ENCODE data around the gene BANF2.
A peak's percentile ranks its signal among the peaks of the same experiment; 100 is the strongest.

Gene BANF2

DNA sequence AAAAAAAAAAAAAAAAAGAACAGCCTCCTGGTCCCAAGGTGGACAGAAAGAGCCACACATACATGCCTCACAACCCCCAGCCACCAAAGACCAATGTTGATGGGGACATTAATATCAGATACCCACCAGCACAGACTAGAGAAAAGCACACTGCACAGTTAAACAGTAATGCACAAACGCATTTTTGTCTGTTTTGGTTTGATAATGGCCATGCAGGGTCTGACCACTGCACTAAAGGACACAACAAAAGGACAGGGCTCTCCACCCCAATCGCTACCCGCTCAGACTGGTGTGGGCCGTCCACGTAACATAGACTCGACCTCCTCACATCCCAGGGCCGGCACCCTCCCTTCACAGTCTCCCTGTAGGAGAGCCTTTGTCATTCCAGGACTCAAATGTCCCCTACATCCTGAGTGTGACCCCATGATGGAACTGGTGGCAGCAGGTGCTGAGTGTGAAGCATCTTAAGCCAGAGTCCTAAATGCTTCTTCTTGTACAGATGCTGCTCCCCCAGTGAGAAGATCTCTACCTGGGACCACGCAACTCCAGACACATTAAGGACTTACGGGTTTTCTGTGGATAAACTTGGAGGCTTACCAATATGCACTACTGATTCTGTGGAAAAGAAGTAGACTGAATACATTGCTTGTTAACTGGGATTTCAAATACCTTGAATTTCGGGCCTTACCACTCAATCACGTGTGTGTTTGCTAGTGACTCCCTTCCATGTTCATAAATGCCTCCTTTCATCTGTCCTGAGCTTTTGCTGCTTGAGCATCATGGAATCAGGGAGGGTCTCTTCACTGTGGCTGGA is 45.7 kb upstream of the BANF2 start:
- no peaks in the 10 kb centered on the region for H3K4me1 ChIP-seq
- H3K36me3 ChIP-seq, result no peaks in the 10 kb centered on the region
- no peaks in the 10 kb centered on the region for H3K9me3 ChIP-seq
- DNase-seq, result no peak
- TF ChIP-seq, protein P1, sequence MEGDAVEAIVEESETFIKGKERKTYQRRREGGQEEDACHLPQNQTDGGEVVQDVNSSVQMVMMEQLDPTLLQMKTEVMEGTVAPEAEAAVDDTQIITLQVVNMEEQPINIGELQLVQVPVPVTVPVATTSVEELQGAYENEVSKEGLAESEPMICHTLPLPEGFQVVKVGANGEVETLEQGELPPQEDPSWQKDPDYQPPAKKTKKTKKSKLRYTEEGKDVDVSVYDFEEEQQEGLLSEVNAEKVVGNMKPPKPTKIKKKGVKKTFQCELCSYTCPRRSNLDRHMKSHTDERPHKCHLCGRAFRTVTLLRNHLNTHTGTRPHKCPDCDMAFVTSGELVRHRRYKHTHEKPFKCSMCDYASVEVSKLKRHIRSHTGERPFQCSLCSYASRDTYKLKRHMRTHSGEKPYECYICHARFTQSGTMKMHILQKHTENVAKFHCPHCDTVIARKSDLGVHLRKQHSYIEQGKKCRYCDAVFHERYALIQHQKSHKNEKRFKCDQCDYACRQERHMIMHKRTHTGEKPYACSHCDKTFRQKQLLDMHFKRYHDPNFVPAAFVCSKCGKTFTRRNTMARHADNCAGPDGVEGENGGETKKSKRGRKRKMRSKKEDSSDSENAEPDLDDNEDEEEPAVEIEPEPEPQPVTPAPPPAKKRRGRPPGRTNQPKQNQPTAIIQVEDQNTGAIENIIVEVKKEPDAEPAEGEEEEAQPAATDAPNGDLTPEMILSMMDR (IDR thresholded peaks at IDR 0.05; ENCODE audit: low read depth, low read length), result no peak
- no peaks in the 10 kb centered on the region for H3K27me3 ChIP-seq
- no peak overlapping the region for H3K4me3 ChIP-seq (ENCODE audit: low read depth, low read length)

DNA sequence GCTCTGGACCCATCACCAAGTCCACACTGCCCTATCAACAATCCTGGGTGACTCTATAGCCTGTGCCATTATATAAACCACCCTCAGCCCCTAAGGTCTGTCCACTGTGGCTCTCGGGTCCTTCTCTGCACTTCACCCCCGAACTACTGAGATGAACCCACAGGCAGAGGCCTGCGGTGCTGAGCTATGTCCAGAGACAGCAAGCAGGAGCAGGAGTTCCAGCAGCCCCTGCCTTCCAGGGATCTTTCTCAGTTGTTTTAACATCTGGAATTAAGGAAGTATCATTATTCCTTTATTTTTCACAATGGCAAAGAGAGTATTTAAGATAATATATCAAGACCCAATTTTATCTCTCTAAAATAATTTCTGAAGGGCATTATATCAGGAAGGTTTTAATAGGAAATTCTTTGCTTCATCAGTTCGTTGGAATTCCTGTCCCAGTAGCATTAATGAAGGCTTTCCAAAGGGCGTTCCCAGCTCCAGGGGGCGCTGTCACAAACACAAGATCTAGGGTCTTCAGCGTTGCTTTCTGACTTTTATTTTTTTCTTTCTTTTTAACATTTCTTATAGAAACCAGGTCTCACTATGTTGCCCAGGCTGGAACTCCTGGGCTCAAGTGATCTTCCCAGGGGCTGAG is 45.0 kb upstream of the BANF2 start:
- no peaks in the 10 kb centered on the region for H3K4me1 ChIP-seq

DNA sequence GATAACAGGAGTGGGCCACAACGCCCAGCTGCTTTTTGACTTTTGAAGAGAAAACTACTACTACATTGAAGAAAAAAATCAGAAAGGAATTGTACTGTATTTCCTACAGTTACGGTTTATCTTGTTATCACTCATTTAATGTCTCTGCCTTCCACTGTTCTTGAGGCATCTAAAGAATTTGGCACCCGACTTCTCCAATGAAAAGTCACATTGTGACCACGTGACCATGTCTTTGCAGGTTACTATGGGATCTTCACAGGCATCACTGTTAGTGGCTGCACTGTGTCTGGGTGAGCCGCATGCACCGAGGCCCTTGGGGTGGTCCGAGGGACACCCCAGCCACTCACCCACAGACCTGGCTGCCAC is 44.5 kb upstream of the BANF2 start:
- TF ChIP-seq, protein P1 (IDR thresholded peaks at IDR 0.05; ENCODE audit: low read depth, low read length), result no peak
- Histone ChIP-seq H3K9me3 (no peaks in the 10 kb centered on the region), H3K4me1 (no peaks in the 10 kb centered on the region), H3K4me3 (ENCODE audit: low read depth, low read length) (no peak overlapping the region), H3K27me3 (no peaks in the 10 kb centered on the region), H3K36me3 (no peaks in the 10 kb centered on the region)
- DNase-seq, result no peak

More for the DNA sequence above, 45.0 kb upstream of the BANF2 start:
- TF ChIP-seq, protein P1 (IDR thresholded peaks at IDR 0.05; ENCODE audit: low read depth, low read length), result peak; percentile 81
- no peak overlapping the region for H3K4me3 ChIP-seq (ENCODE audit: low read depth, low read length)
- no peaks in the 10 kb centered on the region for H3K27me3 ChIP-seq
- peak; percentile 59 for DNase-seq
- H3K36me3 ChIP-seq, result no peaks in the 10 kb centered on the region
- no peaks in the 10 kb centered on the region for H3K9me3 ChIP-seq

DNA sequence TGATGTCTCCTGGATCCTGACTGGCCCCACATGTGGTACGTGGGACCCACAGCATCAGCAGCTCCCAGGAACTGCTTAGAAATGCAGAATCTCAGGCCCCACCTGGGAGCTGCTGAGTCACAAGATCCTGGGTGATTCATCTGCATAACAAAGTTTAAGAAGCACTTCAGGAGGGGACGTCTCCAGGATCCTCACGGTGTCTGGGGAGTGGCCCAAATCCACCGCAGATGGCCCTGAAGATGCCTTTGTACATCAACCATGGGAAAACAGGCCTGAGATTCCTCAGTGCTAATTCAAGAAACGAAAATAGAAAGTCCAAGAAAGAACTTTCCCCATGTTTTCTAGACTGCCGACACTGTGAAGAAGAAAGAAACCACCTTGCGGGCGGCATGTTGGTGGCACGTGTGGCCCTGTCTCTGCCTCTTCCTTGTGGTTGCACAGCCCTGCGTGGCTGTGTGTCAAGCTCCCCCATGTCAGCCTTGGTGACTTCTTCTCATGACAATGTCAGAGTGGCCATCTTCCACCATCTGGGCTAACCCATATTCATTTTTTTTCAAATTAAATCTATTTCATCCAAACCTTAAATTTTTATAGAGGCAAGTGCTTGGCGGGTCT is 43.8 kb upstream of the BANF2 start:
- H3K36me3 ChIP-seq, result no peaks in the 10 kb centered on the region
- TF ChIP-seq, protein P1 (IDR thresholded peaks at IDR 0.05; ENCODE audit: low read depth, low read length), result no peak
- no peak overlapping the region for H3K4me3 ChIP-seq (ENCODE audit: low read depth, low read length)
- H3K9me3 ChIP-seq, result no peaks in the 10 kb centered on the region
- H3K4me1 ChIP-seq, result no peaks in the 10 kb centered on the region
- no peaks in the 10 kb centered on the region for H3K27me3 ChIP-seq
- no peak for DNase-seq

DNA sequence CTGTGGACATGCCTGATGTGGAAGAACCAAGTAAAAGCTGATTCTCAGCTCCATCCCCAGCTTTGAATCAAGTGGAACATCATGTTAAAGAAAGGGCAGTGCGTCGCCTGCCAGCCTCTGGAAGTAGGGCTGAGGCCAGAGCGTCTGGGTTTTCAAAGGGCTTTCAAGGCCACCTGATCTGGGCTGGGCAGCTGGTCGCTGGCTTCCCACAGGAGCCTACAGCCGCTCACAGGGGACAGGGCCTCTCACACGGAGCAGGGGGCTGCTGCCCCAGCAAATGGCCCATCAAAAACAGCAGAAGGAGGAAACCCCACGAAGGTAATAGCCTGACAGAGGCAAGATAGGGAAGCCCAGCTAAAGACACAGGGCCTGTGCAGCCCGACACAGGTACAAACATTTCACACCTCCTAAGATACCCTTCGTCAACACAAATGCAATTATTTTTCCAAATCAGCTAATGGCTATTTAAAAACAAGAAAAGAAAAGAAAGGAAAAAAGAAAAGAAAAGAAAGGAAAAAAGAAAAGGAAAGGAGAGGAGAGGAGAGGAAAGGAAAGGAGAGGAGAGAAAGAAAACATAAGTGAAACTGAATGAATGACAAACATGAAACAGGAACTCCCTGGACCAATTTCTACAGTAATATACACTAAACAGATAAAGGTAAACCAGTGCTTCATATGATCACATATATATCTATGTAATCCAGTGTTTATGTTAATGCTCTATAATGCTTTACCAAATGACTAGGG is 42.5 kb upstream of the BANF2 start:
- H3K36me3 ChIP-seq, result no peaks in the 10 kb centered on the region
- no peaks in the 10 kb centered on the region for H3K9me3 ChIP-seq
- no peak for DNase-seq
- H3K4me1 ChIP-seq, result no peaks in the 10 kb centered on the region
- no peaks in the 10 kb centered on the region for H3K27me3 ChIP-seq
- TF ChIP-seq, protein P1 (IDR thresholded peaks at IDR 0.05; ENCODE audit: low read depth, low read length), result no peak
- no peak overlapping the region for H3K4me3 ChIP-seq (ENCODE audit: low read depth, low read length)

Data from BE2C (cell line).